ENCODE data around the gene FAM50A.

Gene FAM50A

DNA sequence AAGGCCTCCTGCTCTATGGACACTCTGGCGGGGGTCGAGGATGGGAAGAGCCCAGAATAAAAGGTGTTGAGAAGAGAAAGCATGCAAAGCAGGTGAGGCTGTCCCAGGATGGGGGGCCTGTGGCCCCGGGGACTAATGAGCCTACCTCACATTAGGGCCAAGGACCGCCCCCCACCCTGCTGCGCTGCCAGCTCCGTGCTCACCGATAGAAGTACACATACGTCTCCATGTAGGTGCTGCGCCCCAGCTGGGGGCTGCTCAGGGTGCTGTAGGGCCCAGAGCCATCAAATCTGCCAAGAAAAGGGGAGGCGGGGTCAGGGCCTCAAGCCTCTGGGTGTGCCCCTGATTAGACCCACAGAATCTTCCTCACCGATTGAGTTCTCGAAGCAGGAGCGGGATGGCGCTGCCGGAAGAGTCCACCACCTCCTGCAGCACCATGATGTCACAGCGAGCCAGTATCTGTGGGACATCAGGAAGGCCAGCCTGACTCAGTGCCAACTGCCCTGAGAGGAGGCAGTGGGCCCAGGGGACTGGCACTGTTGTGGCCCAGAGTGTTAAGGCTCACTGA is 39.2 kb upstream of the FAM50A start:
- Mint-ChIP-seq H3K27ac (no peak overlapping the region), H3K4me3 (no peak overlapping the region), H3K36me3 (peaks cover 2% of the 10 kb centered on the region), H3K4me1 (peaks cover 10% of the 10 kb centered on the region), H3K27me3 (no peaks in the 10 kb centered on the region), H3K9me3 (no peaks in the 10 kb centered on the region)

DNA sequence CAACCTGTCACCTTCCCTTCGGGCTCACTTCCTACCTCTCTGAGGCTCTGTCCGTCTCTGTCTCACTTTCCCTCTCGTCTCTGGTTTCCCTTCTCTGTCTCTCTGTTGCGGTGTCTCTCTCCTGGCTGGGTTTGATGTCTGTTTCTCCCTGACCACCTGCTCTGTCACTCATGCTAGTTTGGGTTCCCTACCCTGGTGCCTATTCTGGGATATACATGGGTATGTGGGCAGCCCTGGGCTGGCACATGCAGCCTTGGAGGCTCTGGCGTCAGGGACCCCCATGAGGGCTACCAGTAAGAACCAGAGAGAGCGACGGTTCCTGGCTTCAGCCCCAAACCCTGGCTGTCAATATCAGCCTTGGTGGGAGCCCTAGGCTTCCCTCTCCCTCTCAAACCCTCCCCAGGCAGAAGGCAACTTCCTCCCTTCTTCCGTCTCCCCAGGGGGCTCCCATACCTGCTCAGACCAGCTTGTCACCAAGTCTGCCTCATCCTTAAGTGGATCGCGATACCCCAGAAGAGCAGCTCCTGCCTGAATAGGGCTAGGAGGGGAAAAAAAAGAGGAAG is 35.2 kb upstream of the FAM50A start:
- Mint-ChIP-seq H3K36me3 (no peaks in the 10 kb centered on the region), H3K27ac (no peak overlapping the region), H3K9me3 (no peaks in the 10 kb centered on the region), H3K4me3 (peak overlapping the region; percentile 69), H3K27me3 (no peaks in the 10 kb centered on the region), H3K4me1 (peaks cover 16% of the 10 kb centered on the region)

DNA sequence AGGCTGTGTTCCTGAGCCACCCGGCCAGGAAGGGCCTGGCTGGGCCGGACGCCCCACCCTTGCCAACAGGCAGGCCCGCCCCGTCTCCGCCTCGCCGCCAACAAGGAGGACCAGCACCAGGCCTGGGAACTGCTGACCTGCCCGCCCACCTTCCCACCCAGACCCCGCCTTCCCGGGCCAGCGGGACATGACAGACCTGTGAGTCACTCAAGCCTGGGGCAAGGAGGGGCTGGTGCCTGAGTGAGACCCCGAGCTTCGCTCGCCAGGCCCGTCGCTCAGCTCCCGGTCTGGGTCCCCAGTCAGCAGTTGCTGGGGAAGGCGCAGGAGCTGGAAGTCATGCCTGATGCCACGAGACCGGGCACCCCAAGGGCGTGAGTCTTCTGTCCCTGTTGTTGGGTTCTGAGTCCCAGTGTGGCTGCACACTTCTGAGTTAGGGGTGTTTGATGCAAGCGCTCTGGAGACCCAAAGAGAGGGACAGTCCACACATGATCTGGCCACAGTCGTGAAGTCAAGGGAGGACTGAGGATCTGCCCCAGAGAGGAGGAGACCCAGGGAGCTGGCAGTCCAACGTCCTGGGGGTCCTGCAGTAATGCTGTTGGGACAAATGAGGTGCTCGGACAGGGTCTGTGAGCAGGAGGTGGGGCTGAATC is 34.6 kb upstream of the FAM50A start, which contains the start of gene DNASE1L1:
TSS of gene DNASE1L1 (minus strand) at position 33 of the 650 bp plus-strand sequence. CDS start 3,686 bp downstream, outside the sequence.
- Mint-ChIP-seq H3K9me3 (no peaks in the 10 kb centered on the region), H3K36me3 (no peaks in the 10 kb centered on the region), H3K4me1 (peaks cover 16% of the 10 kb centered on the region), H3K27ac (no peak within 1 kb of the TSS), H3K4me3 (peak within 1 kb of the TSS; percentile 69), H3K27me3 (no peaks in the 10 kb centered on the region)

DNA sequence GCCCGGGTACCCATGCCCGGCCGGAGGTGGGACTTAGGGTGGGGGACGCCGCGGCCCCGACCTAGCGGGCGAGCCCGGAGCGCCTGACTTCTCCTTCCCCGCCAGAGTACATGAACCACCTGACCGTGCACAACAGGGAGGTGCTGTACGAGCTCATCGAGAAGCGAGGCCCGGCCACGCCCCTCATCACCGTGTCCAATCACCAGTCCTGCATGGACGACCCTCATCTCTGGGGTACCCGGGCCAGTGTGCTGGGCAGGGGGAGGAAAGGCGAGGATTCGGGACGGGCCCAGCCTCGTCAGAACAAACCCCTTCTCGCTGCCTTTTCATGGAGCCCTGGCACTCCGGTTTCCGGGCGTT is 32.0 kb upstream of the FAM50A start:
- H3K4me1 Mint-ChIP-seq, result peaks cover 16% of the 10 kb centered on the region
- H3K27me3 Mint-ChIP-seq, result no peaks in the 10 kb centered on the region
- peaks cover 2% of the 10 kb centered on the region for H3K36me3 Mint-ChIP-seq
- H3K4me3 Mint-ChIP-seq, result peak overlapping the region; percentile 81
- H3K9me3 Mint-ChIP-seq, result no peaks in the 10 kb centered on the region
- peak overlapping the region; percentile 70 for H3K27ac Mint-ChIP-seq

DNA sequence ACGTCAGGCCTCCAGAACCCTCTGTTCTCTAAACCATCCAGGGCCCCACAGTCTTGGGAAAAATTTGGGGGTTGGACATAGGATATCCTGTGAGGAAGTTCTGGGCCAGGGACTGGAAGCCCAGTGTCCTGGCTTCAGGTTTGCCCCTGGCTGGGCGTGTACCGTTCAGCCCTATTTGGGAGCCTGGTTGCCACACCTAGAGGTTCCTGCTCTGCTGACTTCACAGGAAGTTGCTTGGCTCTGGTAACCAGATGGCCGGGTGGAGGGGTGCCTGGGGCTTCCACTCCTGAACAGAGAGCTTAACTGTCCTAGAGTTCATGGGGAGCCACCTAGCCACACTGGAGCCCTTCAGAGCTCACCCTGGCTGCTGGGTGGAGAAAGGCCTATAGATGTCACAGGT is 31.5 kb upstream of the FAM50A start:
- H3K4me3 Mint-ChIP-seq, result peak overlapping the region; percentile 81
- H3K4me1 Mint-ChIP-seq, result peaks cover 16% of the 10 kb centered on the region
- no peaks in the 10 kb centered on the region for H3K9me3 Mint-ChIP-seq
- H3K36me3 Mint-ChIP-seq, result peaks cover 2% of the 10 kb centered on the region
- no peaks in the 10 kb centered on the region for H3K27me3 Mint-ChIP-seq
- no peak overlapping the region for H3K27ac Mint-ChIP-seq

DNA sequence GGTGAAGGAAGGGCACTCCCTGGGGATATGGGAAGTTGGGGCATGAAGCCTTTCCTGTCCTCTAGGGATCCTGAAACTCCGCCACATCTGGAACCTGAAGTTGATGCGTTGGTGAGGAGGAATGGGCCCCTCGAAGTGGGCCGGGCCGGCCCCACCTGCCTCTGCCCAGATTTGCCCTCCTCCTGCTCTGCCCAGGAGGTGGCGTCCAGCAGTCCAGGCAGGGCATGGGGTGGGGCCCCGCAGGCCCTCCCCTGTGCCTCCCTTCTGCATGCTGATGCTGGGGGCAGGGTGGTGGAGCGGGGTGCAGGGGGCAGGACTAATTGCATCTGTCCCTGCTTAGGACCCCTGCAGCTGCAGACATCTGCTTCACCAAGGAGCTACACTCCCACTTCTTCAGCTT is 30.8 kb upstream of the FAM50A start:
- Mint-ChIP-seq H3K27me3 (no peaks in the 10 kb centered on the region), H3K4me3 (peak overlapping the region; percentile 81), H3K9me3 (no peaks in the 10 kb centered on the region), H3K4me1 (peaks cover 16% of the 10 kb centered on the region), H3K27ac (no peak overlapping the region), H3K36me3 (peaks cover 2% of the 10 kb centered on the region)

DNA sequence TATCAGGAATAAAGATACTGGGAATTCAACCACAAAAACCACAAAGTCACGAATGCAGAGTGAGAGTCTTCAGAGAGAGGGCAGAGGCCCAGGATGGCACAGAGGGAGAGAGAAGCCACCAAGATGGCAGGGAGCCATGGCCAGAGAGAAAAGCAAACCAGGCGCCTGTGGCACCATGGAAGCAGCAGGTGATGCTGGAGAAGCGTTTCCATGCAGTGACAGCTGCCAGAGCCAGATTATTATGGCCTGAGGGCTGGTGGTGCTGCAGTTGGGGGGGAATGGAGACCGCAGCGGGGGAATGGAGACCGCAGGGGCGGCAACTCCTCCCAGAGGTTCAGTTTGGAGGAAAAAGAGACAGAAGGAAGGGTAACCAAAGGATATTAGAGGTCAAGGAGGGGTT is 26.8 kb upstream of the FAM50A start:
- H3K27me3 Mint-ChIP-seq, result no peaks in the 10 kb centered on the region
- H3K4me1 Mint-ChIP-seq, result peaks cover 5% of the 10 kb centered on the region
- H3K9me3 Mint-ChIP-seq, result no peaks in the 10 kb centered on the region
- no peak overlapping the region for H3K4me3 Mint-ChIP-seq
- no peak overlapping the region for H3K27ac Mint-ChIP-seq
- peaks cover 2% of the 10 kb centered on the region for H3K36me3 Mint-ChIP-seq

DNA sequence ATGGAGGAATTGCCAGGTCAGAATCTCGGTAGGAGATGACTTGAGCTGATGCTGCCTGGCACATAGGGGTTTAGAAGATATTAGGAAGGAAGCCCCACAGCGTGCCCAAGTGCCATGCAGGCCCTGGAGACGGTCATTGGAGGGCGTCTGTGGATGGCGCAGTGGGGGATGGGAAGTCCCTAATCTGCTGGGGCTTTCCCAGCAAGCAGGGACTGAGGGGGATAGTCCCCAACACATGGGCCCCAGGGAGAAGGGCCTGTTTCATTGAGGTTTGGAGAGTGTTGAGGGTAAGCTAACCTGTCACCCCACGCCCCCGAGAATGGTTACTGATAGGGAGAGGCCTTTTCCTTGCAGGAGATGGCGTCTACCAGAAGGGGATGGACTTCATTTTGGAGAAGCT is 24.8 kb upstream of the FAM50A start:
- Mint-ChIP-seq H3K36me3 (peaks cover 2% of the 10 kb centered on the region), H3K27me3 (no peaks in the 10 kb centered on the region), H3K4me3 (no peak overlapping the region), H3K4me1 (peaks cover 4% of the 10 kb centered on the region), H3K27ac (no peak overlapping the region), H3K9me3 (no peaks in the 10 kb centered on the region)

DNA sequence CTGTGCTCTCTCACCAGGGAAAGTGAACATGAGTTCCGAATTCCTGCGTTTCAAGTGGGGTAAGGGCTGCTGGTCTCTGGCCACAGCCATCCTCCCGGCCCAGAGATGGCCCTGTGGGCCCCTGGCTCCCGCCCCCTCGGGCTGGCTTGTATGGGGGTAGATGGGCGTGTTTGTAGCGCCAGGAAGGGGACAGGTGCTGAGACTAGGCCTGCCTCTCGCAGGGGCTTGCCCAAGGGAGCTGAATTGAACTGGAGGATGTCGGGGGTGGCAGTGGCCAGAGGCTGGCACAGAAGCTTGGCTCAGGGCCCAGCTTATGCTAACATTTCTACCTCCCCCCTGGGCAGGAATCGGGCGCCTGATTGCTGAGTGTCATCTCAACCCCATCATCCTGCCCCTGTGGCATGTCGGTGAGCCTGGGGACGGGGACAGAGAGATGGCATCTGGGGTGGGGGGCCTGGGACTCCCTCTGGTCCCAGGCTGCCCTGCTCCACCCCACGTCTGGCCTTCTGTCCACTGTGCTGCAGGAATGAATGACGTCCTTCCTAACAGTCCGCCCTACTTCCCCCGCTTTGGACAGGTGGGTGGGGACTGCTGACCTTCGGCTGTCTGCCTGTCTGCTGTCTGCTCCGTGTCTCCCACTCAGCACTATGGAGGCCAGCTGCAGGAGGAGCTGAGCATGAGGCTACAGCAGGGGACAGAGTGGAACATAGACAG is 24.1 kb upstream of the FAM50A start:
- Mint-ChIP-seq H3K9me3 (no peaks in the 10 kb centered on the region), H3K27ac (no peak overlapping the region), H3K36me3 (peaks cover 2% of the 10 kb centered on the region), H3K4me1 (peaks cover 8% of the 10 kb centered on the region), H3K27me3 (no peaks in the 10 kb centered on the region), H3K4me3 (no peak overlapping the region)

DNA sequence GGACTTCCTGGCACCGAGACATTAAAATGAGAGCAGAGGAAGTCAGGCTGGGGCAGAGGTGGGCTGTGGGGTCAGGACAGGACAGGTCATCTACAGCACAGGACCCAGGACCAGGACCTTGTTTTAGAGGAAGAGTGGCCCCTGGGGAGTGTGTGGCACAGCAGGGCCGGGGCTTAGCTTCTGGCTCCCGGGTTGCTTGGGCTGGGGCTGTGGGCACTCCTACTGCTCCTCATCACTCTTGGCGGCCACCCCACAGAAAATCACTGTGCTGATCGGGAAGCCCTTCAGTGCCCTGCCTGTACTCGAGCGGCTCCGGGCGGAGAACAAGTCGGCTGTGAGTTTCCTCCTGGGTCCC is 23.6 kb upstream of the FAM50A start:
- no peak overlapping the region for H3K4me3 Mint-ChIP-seq
- H3K9me3 Mint-ChIP-seq, result no peaks in the 10 kb centered on the region
- H3K27ac Mint-ChIP-seq, result no peak overlapping the region
- peaks cover 8% of the 10 kb centered on the region for H3K4me1 Mint-ChIP-seq
- no peaks in the 10 kb centered on the region for H3K27me3 Mint-ChIP-seq
- no peaks in the 10 kb centered on the region for H3K36me3 Mint-ChIP-seq

DNA sequence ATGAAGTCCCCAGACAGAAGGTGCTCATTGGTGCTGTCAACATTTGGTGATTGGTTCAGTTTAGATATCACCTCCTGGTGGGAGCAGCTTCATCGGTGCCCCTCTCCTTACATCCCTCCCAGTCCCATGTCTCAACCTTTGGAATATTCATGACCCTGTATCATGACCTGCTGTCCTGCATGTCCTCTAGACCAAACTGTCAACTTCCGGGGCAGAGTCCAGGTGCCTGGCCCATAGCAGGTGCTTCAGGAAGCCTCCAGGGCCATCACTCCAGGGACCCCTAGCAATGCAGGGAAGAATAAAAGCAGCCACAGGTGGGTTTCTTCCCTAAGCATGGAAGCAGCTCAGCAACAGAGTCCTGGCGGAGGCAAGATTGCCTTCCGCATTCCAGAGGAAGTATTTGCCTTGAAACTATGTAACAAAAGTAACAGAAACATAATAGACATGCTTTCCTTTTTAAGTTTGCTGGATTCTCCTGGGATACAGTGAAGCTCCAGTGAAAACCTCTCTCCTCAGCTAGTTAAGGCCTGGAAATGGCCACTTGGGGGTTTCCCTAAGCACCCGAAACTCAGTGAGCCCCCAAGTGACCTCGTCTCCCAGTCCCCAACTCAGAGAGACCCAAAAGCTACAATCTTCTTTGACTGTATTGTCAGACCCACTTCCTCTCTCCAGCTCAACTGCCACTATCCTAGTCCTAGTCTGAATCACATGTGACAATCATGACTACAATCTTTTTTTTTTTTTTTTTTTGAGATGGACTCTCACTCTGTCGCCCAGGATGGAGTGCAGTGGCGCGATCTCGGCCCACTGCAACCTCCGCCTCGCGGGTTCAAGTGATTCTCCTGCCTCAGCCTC is 16.8 kb upstream of the FAM50A start:
- Mint-ChIP-seq H3K4me3 (no peak overlapping the region), H3K36me3 (no peaks in the 10 kb centered on the region), H3K4me1 (peaks cover 22% of the 10 kb centered on the region), H3K9me3 (no peaks in the 10 kb centered on the region), H3K27ac (peak overlapping the region; percentile 35), H3K27me3 (no peaks in the 10 kb centered on the region)

DNA sequence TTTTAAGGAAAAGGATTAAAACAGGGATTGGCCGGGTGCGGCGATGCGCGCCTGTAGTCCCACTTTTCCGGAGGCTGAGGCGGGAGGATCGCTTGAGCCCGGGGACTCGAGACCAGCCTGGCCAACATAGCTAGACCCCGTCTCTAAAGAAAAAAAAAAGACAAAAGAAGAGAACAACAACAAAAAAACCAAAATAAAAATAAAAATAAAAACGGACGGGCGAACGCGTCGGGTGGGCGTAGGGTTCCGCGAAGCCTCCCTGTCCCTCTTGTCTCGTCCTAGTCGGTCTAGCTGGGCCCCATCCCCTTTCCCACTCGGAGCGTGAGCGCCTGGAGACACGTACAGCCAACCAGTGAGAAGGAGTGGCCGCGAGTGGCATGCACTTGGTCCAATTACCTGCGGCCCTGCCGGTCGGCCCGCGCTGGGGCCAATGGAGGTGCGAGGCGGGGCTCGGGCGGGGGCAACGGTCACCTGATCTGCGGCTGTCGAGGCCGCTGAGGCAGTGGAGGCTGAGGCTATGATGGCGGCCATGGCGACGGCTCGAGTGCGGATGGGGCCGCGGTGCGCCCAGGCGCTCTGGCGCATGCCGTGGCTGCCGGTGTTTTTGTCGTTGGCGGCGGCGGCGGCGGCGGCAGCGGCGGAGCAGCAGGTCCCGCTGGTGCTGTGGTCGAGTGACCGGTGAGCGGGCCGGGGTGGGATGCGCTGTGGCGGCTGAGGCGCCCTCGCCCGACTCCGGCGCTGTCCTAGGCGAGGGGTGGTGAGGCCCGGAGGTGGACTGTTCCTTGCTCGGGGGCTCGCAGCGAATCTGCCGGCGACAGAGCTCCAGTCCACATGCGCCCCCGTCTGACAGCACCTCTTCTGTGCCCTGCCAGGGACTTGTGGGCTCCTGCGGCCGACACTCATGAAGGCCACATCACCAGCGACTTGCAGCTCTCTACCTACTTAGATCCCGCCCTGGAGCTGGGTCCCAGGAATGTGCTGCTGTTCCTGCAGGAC is 15.5 kb upstream of the FAM50A start, which contains the start of gene ATP6AP1:
TSS of gene ATP6AP1 (plus strand) at position 502 of the 996 bp plus-strand sequence. CDS start at position 518, 16 bp downstream.
- Mint-ChIP-seq H3K4me1 (peaks cover 22% of the 10 kb centered on the region), H3K27ac (peak within 1 kb of the TSS; percentile 87)

DNA sequence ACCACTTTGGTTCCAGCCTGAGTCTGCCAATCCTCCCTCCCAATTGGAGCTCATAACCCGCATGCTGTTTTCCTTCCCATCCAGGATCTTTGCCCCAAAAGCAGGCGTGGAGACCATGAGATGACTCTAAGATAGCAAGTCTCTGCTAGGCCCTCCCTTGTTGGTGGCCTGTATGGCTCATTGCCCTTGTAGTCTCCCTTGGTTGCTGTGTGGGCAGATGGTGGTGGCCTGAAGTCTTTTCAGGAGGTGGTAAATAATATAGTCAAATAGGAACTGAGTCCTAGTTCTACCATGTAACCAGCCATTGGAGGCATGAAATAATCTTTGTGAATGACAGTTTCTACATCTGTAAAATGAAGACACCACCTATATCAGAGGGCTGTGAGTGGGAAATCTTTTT is 14.2 kb upstream of the FAM50A start:
- Mint-ChIP-seq H3K36me3 (no peaks in the 10 kb centered on the region), H3K9me3 (no peaks in the 10 kb centered on the region), H3K27ac (peak overlapping the region; percentile 72), H3K4me3 (peak overlapping the region; percentile 81), H3K27me3 (no peaks in the 10 kb centered on the region), H3K4me1 (peaks cover 14% of the 10 kb centered on the region)

More for the DNA sequence above, 15.5 kb upstream of the FAM50A start, which contains the start of gene ATP6AP1:
- H3K27me3 Mint-ChIP-seq, result no peaks in the 10 kb centered on the region
- no peaks in the 10 kb centered on the region for H3K9me3 Mint-ChIP-seq
- H3K36me3 Mint-ChIP-seq, result no peaks in the 10 kb centered on the region
- H3K4me3 Mint-ChIP-seq, result peak within 1 kb of the TSS; percentile 81

DNA sequence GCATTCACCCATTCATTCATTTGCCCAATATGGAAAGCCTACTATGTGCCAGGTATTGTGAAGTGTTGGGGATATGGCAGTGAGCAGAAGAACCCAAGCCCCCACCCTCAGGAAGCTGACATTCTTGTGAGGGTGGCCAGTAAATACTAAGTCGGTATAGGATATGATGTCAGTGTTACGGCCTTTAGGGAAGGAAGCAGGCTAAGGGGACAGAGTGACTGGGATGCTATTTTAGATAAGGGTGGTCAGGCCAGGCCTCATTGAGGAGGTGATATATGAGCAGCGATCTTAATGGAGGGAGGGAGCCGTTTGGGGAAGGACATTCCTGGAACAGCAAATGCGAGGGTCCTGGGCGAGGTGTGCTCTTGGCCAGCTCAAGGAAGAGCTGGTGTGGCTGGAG is 13.5 kb upstream of the FAM50A start:
- peak overlapping the region; percentile 23 for H3K4me3 Mint-ChIP-seq
- no peaks in the 10 kb centered on the region for H3K9me3 Mint-ChIP-seq
- H3K27ac Mint-ChIP-seq, result no peak overlapping the region
- peaks cover 14% of the 10 kb centered on the region for H3K4me1 Mint-ChIP-seq
- no peaks in the 10 kb centered on the region for H3K27me3 Mint-ChIP-seq
- no peaks in the 10 kb centered on the region for H3K36me3 Mint-ChIP-seq
